Stimulated activated CD8-positive, alpha-beta memory T cell treated with anti-CD3 and anti-CD28 coated beads, Interleukin-7, amount 100 ng/mL, for 1 hour (primary cell): ENCODE measurements around the gene CEP63.
A peak's percentile ranks its signal among the peaks of the same experiment; 100 is the strongest.

ENCODE experiments used
- DNase-seq, 2 donors: peaks; one replicate each; pipeline ENCODE4 v3.0.0-alpha.2; 2020; ENCODE audit warnings: low read depth in 2 of 2

CEP63 gene

DNA sequence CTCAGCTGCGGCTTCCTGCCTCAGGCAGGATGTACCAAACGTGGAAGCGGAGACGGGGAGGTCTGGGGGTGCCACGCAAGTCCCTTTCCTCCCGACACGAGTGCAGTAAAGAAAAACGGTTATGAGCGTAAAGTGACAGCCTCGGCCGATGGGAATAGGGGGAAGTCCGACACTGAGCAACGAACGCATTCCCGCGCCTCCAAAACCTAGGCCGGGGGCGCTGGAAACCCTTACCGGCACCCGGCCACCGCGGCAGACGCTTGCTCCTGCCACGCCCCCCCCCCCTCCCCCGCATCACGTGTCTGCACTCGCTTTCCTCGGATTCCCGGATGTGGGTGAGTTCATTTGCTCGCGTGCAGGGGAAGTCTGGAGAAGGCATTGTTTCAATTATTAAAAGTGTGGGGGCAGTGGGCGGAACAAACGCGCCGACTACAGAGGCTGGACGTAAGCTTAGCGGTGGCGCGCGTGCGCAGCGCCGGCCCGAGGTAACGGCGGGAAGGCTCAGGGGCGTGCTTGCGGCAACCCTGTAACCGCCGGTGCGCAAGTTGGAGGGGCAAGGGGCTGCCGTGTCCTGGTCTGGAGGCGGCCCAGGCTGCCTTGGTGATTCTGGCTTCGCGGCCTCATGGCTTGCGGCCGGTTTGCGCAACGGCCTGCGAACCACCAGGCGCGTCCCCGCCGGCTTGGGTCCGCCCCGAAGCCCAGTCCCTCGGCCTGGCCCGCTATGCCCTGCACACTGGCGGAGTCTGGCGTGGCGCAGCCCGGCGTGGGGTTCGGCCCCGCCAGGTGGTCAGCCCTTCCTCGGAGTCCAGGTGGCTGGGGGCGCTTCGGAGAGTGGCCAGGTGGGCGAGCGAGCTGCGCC, at the start of gene CEP63, which contains the start of gene ANAPC13:
Gene CEP63, plus strand, starts transcription at position 340 of the 859 bp plus-strand sequence. CDS start 9,264 bp downstream, outside the sequence.
Gene ANAPC13, minus strand, starts transcription at position 268 of the 859 bp plus-strand sequence. CDS start 3,081 bp downstream, outside the sequence.
- DNase-seq: peak; percentile 76 to 83

DNA sequence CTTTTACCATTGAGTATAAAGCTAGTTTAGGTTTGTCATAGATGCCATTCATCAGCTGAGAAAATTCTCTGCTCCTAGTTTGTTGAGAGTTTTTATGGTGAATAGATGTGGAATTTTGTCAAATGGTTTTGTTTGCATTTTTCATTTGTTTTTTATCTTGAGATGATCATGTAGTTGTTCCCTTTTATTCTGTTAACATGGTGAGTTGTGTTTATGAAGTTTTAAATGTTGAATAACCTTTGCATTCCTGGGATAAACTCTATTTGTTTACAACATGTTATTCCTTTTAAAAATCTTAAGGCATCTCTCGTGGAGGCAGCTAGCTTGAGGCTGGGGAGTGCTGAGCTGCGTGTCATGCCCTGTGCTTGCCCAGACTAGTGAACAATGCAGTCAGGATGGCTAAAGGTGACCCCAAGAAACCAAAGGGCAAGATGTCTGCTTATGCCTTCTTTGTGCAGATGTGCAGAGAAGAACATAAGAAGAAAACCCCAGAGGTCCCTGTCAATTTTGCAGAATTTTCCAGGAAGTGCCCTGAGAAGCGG, 48.6 kb upstream of the CEP63 start:
- DNase-seq: no peak

DNA sequence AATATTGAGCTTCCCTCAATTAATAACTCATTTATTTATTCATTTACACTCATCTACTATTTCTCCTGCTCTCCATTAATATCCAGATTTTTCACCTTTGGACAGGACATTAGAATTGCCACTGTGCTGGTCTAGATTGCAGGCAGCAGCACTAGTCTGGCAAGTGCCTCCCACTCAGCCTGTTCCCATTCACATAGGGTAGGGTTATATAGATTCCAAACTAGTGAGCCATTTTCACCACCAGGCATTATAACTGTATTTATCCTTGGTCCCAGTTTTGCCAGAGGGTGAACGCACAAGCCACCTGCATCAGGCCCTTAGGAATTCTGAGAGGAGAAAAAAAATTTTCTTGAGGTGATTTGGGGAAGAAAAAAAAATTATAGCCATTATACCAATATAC, 44.5 kb upstream of the CEP63 start:
- DNase-seq: no peak

DNA sequence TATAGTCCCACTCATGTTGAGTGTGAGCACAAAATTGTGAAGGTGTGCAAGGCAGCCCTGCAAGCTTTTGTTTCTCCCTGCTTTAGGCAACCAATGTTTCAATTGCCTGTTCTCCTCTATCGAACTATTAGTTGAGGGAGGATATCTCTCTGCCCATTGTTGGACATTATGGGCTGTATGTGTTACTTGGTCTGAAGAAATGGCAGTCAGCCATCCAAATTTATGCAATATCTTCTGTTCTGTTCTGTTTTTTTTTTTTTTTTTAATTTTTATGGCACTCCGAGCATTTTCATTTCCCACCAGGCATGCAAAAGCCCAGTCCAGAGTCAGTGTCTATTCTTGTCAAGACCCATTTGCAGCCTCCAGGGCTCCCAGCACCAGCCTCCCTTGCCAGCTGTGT, 44.0 kb upstream of the CEP63 start:
- no peak for DNase-seq

DNA sequence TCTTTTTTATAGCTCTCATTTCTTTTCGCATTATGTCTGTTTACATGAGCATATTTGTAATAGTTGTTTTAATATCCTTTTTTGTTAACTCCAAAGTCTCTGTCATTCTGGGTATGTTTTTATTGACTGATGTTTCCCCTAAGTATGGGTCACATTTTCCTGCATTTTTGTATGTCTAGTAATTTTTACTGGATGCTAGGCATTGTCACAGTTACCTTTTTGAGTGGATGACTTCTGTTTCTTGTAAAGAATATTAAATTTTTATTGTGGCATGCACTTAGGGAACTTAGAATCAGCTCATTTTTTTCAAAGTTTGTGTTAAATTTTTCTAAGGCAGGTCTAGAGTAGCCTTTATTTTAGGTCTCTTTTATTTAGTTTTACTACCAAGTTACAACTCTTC, 40.8 kb upstream of the CEP63 start:
- DNase-seq: no peak

DNA sequence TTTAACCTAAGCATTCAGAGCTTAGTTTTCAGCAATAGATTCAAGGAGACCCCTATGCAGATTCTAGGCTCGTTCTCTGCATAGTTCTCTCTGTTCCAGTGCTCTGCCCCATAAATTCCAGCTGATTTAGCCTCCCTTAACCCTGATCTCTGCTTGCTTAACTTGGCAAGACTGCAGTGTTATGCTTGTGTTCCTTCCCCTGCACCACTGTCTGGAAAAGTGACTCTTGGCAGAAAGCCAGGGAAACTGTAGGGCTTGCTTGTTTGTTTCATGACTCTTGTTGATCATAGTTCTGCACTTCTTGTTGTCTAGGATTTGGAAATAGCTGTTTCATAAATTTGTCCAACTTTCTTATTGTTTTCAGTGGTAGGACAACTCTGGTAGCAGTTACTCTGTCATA, 40.2 kb upstream of the CEP63 start:
- DNase-seq: no peak

DNA sequence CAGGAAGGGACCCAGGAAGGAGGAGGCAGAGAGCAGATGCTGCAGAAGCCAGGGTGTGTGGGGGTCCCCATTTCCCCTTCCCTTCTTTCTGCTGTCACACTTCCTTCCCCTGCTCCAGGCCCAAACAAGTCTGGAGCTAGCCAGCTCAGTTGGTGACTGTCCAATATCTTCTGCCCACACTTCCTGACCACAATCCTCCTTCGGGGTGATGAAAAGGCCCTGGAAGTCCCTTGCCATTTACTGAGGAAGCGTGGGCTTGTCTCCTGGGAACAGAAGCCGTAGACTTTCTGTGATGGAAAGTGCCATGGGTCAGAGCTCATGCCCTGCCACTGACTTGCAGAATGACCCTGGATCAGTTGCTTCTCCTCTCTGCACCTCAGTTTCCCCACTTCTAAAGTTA, 39.1 kb upstream of the CEP63 start:
- DNase-seq: no peak

DNA sequence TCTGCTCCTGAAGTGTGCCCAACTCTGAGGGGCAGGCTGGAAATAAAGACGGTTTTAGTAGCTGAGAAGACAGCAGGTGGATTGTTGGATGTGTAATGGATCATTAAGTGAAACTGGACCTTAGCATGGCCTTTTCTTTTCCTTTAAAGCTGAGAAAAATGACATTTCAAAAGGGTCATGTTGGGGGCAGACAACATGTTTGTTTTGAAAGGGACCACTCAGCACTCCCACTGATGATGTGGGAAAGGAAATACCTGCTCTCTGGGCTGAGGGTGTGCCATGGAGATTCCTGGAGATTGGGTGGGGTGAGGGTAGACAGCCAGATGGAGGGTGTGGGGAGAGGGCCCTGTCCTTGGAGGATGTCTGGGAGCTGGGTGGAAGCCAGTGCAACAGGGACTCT, 38.5 kb upstream of the CEP63 start:
- no peak for DNase-seq

DNA sequence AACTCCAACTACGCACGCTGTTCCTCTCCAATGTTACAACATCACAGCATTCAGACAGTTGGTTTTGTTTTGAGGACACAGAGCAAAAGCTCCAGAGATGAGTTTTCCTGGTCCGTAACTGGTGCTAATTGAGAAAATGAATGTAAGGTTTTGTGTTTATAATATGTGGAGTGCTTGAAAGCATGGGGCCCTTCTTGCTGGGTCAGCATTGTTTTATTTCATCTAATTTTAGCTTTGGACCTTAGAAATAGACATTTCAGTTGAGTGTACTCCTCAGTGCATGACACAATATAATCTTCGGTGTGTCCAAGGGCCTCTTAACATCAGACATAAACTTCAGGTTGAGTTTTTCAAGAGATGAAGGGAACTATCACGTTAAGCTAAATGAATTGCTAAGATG, 37.2 kb upstream of the CEP63 start:
- DNase-seq: no peak

DNA sequence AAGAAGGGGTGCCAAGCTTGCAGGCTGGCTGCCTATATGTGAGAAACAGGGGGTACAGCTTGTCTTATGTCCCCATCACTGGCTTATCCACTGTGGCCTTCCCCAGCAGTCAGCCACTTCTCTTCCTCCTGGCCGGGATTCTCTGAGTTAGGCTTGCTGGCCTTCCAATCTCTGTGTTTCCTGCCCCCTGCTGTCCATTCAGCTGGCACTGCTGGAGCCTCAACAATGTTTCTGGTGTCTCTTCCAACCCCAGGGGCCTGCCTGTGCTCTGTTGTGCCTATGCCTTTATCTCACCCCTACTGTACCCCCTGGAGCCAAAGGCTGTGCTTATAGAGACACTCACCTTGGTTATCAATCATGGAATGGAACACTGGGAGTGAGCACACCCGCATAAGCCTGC, 36.6 kb upstream of the CEP63 start:
- DNase-seq: no peak

DNA sequence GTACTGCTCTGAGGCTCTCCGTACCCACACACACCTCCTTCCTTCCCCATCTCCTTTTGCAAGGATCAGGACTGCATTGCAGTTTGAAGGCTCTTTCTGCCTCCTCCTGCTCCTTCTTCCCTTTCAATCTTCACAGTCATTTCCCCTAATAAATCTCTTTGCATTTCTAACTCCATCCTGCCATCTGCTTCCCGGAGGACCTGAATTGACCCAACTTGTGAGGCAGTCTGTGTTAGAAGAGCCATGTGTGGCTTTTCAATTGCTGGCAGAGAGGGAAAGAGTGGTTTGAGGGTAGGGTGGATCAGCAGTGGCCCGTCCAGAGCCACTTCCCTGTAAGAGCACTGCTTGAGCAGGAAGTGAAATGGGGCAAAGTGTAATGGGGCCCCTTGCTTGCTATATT, 35.9 kb upstream of the CEP63 start:
- no peak for DNase-seq

DNA sequence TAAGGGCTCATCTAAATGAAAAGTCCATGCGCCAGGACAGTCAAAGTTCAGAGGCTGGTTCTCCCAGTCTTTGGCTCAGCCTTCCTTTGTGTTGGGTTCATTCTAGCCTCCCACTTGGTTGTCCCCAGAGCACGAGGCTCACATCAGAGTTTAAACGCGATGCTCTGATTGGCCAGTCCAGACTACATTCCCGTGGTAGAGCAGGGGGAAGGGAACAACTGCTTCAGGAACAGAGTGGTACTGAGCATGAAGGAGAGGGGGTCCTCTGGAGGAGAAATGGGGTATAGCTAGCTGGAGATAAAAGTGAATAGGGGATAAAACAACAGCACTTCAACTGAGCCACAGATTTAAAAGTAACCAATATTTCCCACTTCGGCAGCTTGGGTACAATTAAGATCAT, 32.2 kb upstream of the CEP63 start:
- no peak for DNase-seq

DNA sequence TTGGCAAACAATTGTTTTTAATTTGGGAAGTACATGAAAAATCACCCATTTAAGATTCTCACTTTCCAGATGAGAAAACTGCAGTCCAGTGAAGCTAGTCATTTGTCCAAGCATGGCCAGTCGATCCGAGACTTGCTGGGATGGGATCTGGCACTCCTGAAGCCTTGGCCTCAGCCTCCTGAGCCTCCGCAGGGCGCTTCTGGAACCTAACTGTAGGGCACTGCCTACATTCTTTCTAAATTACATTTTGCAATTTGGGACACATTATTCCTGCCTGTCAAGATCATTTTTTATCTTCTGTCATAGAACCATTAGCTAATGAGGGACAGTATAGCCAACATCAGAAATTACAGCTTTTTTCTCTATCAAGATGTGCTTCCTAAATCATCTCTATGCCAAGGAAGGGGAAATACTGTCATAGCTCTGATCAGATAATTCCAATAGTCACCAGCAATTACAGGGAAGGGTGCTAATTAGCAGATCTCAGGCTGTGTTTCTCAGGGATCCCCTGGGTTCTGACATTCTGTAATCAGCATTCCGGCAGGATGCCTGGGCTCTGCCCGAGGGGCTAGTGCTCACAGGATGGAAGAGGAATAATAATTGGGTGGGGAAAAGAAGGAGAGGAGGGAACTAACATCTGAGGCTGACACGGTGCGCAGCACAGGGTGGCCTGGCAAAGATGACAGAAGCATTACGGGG, 28.3 kb upstream of the CEP63 start:
- DNase-seq: no peak

DNA sequence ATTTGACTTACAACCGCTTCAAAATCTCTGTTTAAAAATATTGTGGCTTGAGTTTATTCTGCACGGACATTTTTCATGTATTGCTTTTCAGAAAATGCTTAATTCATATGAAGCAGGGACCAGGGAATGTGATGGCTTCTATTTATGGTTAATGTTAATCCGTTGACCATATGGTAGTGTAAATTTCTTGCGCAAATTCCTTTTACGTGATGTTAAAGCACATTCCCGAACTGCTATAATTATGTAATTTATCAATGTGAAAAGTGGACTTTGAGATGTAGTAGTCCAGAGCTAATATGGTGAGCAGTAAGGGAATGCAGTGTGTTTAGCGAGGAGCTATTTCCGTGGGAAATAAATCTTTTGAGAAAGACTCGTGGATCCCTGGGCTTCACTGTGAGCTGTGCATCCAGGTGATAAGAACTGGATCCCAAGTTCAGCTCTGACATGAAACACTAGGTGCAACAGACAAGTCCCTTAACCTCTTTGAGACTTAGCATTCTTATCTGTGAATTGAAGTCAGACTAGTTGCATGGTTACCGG, 27.4 kb upstream of the CEP63 start:
- DNase-seq: no peak

DNA sequence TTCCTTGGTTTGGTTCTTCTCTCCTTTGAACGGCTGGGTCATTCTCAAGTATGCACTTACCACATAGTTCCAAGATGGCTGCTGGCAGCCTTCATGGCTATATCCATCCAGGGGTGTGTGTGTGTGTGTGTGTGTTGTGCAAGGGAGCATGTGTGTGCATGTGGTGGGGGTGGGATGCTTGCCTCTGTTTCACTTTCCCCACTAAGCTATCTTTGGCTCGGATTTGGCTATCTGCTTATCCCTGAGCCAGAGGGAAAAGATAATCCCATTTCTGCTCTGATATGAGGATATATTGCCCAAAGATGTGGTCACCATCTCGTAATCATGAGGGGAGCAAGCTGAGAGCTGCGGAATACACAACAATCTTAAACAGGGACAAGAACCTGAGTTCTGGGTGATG, 26.3 kb upstream of the CEP63 start:
- no peak for DNase-seq

DNA sequence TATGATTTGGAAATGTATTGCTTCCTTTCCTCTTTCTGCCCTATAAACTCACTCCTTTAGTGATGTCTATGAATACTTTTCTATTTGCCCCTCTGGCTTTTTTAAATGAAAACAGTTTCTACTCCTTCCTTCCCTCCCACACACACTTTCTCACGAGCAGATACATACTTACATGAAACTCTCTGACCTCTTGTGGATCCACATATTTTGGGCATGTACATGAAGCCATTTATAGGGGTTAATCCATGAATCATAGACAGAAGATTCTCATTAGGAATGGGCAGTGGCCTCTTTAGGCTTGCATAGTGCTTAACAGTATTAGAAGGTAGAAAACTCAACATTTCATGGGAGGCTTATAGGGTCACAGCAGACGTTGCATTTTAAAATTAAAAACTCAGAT, 24.9 kb upstream of the CEP63 start:
- no peak for DNase-seq

DNA sequence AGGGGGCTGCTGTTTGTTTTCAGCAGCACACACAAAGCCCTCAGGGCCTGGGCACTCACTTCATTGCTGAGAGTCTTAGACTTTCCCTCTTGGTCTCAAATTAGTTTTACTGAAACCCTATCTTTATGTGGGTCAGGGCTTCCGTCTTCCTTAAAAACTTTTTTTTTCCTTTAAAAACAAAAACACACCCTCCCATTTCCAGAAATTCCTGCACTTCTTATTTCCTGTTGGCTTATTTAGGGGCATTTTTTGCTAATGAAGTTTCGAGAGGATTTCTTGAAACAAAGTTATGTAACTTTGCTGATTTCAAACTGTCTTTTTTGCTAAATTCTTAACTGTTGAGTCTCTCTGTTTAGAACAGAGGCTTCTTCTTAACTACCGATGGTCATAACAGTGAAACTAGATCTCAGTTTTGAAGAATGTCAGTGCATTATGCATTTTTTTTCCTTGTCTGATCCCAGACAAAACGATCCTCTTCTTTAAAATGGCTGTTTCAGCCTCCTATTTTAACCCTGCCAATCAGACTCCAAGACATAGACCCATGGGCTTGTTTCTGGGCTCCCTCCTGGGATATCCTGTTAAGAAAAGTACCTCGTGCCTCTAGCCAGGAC, 23.4 kb upstream of the CEP63 start:
- DNase-seq: no peak

DNA sequence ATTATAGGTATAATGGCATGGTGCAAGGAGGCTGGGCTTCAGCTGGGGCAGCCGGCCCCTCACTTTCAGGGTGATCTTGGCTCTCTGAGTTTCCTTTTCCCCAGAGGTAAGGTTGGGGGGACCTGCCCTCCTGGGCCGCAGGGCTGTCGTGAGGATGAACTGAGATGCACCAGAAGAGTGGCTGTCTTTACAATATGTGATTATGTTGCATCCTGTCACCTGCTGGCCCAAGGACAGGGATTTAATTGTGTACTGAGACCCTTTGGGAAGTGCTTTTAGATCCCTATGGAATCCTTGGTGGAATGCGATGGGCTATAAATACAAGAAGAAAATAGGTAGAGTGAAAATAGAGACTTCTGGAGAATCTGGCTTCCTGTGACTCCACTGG, 22.2 kb upstream of the CEP63 start:
- DNase-seq: no peak

DNA sequence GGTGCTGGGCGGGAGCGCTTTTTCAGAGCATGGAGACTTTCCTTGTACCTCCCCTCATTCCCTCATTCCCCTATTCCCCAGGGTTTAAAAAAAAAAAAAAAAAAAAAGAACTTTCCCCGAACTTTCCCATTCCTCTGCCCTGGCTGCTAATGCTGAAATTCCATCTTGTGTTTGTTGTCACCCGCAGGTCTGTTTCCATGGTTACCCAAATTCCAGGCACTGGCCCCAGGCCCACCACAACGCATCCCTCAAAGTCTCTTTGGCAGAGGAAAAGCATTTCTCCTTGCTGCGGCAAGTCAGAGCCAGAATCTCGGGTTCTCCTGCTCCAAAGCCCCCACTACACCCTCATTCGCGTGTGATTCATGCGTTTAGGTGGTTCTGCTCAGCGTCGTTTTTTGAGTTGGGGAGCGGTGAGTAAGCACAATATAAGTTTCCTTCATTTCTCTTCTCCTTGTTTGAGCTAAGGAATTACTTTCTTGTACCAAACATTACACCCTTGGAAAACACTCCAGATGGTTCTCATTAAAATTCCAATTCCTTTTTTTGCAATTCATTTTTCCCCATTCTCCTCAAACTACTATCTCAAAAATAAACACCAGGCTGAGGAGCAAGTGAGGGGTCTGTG, 21.7 kb upstream of the CEP63 start:
- DNase-seq: no peak

DNA sequence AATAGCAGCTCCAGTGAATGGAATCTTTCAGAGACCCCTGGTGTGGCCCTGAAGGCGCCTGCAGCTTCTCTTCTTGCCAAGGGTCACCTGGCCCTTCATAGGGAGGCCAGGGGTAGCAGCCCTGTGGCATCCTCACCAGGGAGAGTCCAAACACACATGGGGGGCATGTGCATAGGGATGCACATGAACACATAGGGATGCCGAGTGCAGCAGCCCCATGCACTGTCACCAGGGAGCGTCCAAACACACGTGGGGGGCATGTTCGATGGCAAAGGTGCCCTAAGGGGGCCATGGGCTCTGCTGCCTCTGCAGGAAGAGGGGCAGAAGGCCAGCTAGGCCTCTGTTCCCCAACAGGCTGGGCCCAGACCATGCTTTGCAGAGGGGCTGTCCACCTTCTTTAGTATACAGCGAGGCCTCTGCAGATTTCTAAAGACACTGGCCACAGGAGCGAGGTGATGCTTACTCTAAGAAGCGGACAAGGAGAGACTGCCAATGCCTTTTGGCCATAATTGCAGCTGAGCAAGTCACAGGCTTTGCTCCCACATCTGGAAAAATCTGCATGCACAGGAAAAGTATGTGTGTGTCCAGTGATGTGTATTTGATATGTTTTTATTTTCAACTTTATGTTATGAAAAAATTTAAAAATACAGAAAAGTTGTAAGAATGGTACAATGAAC, 21.0 kb upstream of the CEP63 start:
- DNase-seq: no peak

DNA sequence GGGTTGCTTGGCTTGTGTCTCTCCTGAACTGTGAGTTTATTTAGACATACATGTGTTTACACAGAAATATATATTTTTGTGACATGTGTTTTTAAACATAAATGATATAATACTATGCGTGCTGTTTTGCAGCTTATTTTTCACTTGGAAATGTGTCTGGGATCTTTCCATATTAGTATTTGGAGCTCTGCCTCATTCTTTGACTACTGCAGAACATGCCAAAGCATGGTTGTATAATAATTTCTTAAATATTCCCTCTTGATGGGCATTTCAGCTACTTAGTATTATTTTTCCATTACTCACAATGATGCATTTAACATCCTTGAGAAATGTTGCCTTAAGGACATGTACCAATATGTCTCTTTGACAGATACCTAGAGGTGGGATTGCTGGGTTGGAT, 19.5 kb upstream of the CEP63 start:
- DNase-seq: no peak
